AG10803 (cell line): ENCODE data around the gene PTRH2.
A peak's percentile ranks its signal among the peaks of the same experiment; 100 is the strongest.
"Not testable (repeated sequence)": the region's sequence is repeated elsewhere in the genome, so short reads cannot be mapped to it uniquely, and the experiment has no call there.

ENCODE experiments used
- DNase-seq: peaks from one replicate; pipeline ENCODE4 v3.0.0; 2010; ENCODE audit warnings: low read depth
- H3K4me3 ChIP-seq: 2 replicates; pipeline ENCODE4 v1.5.1; 2011; ENCODE audit warnings: mild to moderate bottlenecking, low read length, control low read depth
- CTCF ChIP-seq: conservative IDR thresholded peaks from 2 replicates; pipeline ENCODE4 v1.5.1; 2011; ENCODE audit warnings: mild to moderate bottlenecking, low read length, control low read depth, inconsistent platforms

Gene PTRH2

GRCh38 chr17:59675231-59675630, 32.0 kb downstream of the PTRH2 start:
- no peak overlapping the region for H3K4me3 ChIP-seq
- TF ChIP-seq CTCF: no peak
- no peak for DNase-seq

GRCh38 chr17:59671386-59671785, 35.8 kb downstream of the PTRH2 start:
- no peak for DNase-seq
- H3K4me3 ChIP-seq: no peak overlapping the region
- no peak for TF ChIP-seq CTCF

- TF ChIP-seq CTCF: no peak
- DNase-seq: no peak
- no peak overlapping the region for H3K4me3 ChIP-seq
These were observed 37.3 kb downstream of the PTRH2 start for GRCh38 chr17:59669944-59670343.

- TF ChIP-seq CTCF: no peak
- no peak for DNase-seq
- no peak overlapping the region for H3K4me3 ChIP-seq
These were observed 37.8 kb downstream of the PTRH2 start for GRCh38 chr17:59669411-59669810.

- TF ChIP-seq CTCF: no peak
- DNase-seq: peak; percentile 97
These were observed 38.4 kb downstream of the PTRH2 start for GRCh38 chr17:59668816-59669215.

GRCh38 chr17:59666235-59666634, 41.0 kb downstream of the PTRH2 start:
- TF ChIP-seq CTCF: no peak
- peak; percentile 35 for DNase-seq
- H3K4me3 ChIP-seq: no peak overlapping the region

More at GRCh38 chr17:59668816-59669215, 38.4 kb downstream of the PTRH2 start:
- H3K4me3 ChIP-seq: no peak overlapping the region

GRCh38 chr17:59656624-59657023, 50.6 kb downstream of the PTRH2 start:
- H3K4me3 ChIP-seq: not testable (repeated sequence)
- DNase-seq: peak; percentile 72

GRCh38 chr17:59652119-59652518, 55.1 kb downstream of the PTRH2 start:
- no peak overlapping the region for H3K4me3 ChIP-seq
- DNase-seq: peak; percentile 79
- no peak for TF ChIP-seq CTCF
